GM23248 (cell line): ENCODE results near the gene POU4F3.

Experiments used
- EZH2 ChIP-seq: fragments of 200-600 bp; sonication (generic); IDR thresholded peaks from 2 replicates; pipeline ENCODE4 v1.6.1; 2018; ENCODE audit warnings: antibody characterized with exemption, mild to moderate bottlenecking; ENCODE audit not compliant: insufficient read depth, poor library complexity, severe bottlenecking
- EZH2phosphoT487 ChIP-seq: fragments of 200-600 bp; sonication (generic); IDR thresholded peaks from 2 replicates; pipeline ENCODE4 v1.6.1; 2018; ENCODE audit warnings: antibody characterized with exemption, moderate library complexity, mild to moderate bottlenecking, low read depth; ENCODE audit not compliant: insufficient read depth

DNA sequence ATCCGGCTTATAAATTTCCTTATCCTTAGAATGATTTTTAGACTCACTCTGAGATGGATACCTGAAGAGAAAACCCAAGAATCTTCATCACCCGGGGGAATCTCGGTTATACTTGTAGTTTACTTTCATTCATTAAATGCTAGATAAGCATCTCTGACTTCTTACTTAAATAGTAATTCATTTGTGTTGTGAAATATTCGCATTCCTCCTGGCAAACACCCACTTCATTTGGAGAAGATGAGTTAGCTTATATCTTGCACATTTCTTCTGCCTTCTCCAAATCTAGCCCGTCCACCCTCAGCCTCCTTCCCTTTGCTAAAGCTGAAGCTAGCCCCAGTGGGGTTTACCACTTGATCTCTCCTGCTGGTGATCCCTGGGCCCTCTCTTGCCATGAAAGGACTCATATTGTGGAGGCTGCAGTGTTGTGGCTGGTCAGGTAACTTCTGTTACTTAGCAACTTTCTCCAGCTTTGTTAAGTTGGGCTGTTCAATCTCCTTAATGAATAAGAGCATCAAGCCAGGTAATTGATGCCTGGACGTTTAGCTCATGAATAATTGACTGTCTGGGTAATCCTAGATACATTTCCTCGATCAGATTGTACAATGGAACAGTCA is 11.3 kb upstream of the POU4F3 start:
- no peak for TF ChIP-seq EZH2phosphoT487
- TF ChIP-seq EZH2 = no peak
